GM12878 (cell line): ENCODE results near the gene LORICRIN. TPM values are rescaled to one million over a fixed set of nuclear protein-coding genes. Genes with fewer than 3 reads are reported as not detected.

Experiments
- ATAC-seq: fragments of 200-7000 bp; cut with Tn5 transposase; 3 replicates; pipeline ENCODE4 v1.9.1; 2020; ENCODE audit warnings: mild to moderate bottlenecking, moderate library complexity
- BruUV-seq: library from RNA; stranded (reverse); fragments of 400-500 nt; replicated peaks from 2 replicates; lab custom pipeline; 2021; lab: Mats Ljungman, UMichigan
- CTCF ChIA-PET: fragments of 300-600 bp; sonication (Branson Sonifier 250); formaldehyde crosslinking; extraction: SDS; loops from one replicate; lab custom pipeline; 2021; ENCODE audit warnings: inconsistent platforms; lab: Yijun Ruan, JAX
- POLR2A ChIA-PET: fragments of 350-600 bp; formaldehyde crosslinking; extraction: SDS; loops from one replicate; lab custom pipeline; 2021; ENCODE audit warnings: inconsistent platforms; lab: Charles Lee
- RAD21 ChIA-PET: fragments of 300-600 bp; sonication (Branson Sonifier 250); formaldehyde crosslinking; loops from one replicate; lab custom pipeline; 2023; ENCODE audit warnings: antibody characterized with exemption; ENCODE audit not compliant: unreplicated experiment; lab: Charles Lee
- SMC1A ChIA-PET: fragments of 300-600 bp; sonication (Branson Sonifier 250); formaldehyde crosslinking; loops from one replicate; lab custom pipeline; 2023; ENCODE audit not compliant: unreplicated experiment, uncharacterized antibody; lab: Charles Lee
- DNase-seq: peaks from one replicate; pipeline ENCODE4 v3.0.0-alpha.2; 2011; ENCODE audit warnings: low read depth, low spot score
- FAIRE-seq: peaks from 3 replicates; lab custom pipeline; 2011; peaks lifted over from hg19 to GRCh38; lab: Jason Lieb, UNC
- H2AFZ ChIP-seq: 2 replicates; pipeline ENCODE4 v1.6.0; 2011; ENCODE audit warnings: low read depth, low read length, control low read depth; ENCODE audit not compliant: control insufficient read depth
- H3K27ac ChIP-seq: 2 replicates; pipeline ENCODE4 v1.5.1; 2011; ENCODE audit warnings: control low read depth; ENCODE audit not compliant: control insufficient read depth, insufficient read depth
- H3K27me3 ChIP-seq, 2 experiments: replicated peaks in 1 of 2; 2 replicates each; pipeline versions ENCODE4 v1.6.0 to v1.6.1; 2011; ENCODE audit warnings: low read length in 1 of 2; ENCODE audit not compliant: control insufficient read depth in 2 of 2, insufficient read depth in 2 of 2
- H3K36me3 ChIP-seq, 2 experiments: 2 replicates each; pipeline ENCODE4 v1.5.1; 2011; ENCODE audit warnings: low read length in 1 of 2; ENCODE audit not compliant: control insufficient read depth in 2 of 2, insufficient read depth in 2 of 2
- H3K4me1 ChIP-seq: 2 replicates; pipeline ENCODE4 v1.6.1; 2011; ENCODE audit warnings: mild to moderate bottlenecking, low read length, moderate library complexity, mixed read lengths; ENCODE audit not compliant: control insufficient read depth, insufficient read depth
- H3K4me2 ChIP-seq: 2 replicates; pipeline ENCODE4 v1.6.0; 2011; ENCODE audit warnings: control low read depth; ENCODE audit not compliant: control insufficient read depth, insufficient read depth
- H3K4me3 ChIP-seq: fragments of 200-600 bp; sonication (generic); 2 replicates; pipeline ENCODE4 v1.5.1; 2016
- H3K79me2 ChIP-seq: 2 replicates; pipeline ENCODE4 v1.6.0; 2011; ENCODE audit warnings: low read length; ENCODE audit not compliant: control insufficient read depth, insufficient read depth
- H3K9ac ChIP-seq: 2 replicates; pipeline ENCODE4 v1.8.0; 2011; ENCODE audit warnings: low read length, control low read depth, mixed read lengths; ENCODE audit not compliant: control insufficient read depth, insufficient read depth
- H3K9me3 ChIP-seq: replicated peaks from 3 replicates; pipeline ENCODE4 v1.5.1; 2011; ENCODE audit warnings: mild to moderate bottlenecking, low read length; ENCODE audit not compliant: control insufficient read depth, insufficient read depth
- H4K20me1 ChIP-seq: 2 replicates; pipeline ENCODE4 v1.6.0; 2011; ENCODE audit not compliant: control insufficient read depth, insufficient read depth
- HDAC6 ChIP-seq: fragments of 200-600 bp; sonication (generic); IDR thresholded peaks from one replicate; pipeline ENCODE4 v1.8.0; 2017; ENCODE audit warnings: antibody characterized with exemption; ENCODE audit not compliant: unreplicated experiment
- RAD21 ChIP-seq: IDR thresholded peaks from 2 replicates; pipeline ENCODE4 v1.6.1; 2011; ENCODE audit warnings: mild to moderate bottlenecking, low read depth, low read length, moderate library complexity; ENCODE audit not compliant: insufficient read depth
- RCOR1 ChIP-seq: conservative IDR thresholded peaks from 2 replicates; pipeline ENCODE4 v1.6.1; 2012; ENCODE audit warnings: low read depth, low read length, improper control_type of control experiment
- SMAD5 ChIP-seq: IDR thresholded peaks from 2 replicates; pipeline ENCODE4 v1.6.1; 2016; ENCODE audit warnings: antibody characterized with exemption, low read depth
- SMC3 ChIP-seq: IDR thresholded peaks from 2 replicates; pipeline ENCODE4 v1.6.1; 2011; ENCODE audit warnings: low read length, improper control_type of control experiment, borderline replicate concordance
- ZNF274 ChIP-seq: IDR thresholded peaks from one replicate; pipeline ENCODE4 v1.8.0; 2011; ENCODE audit not compliant: insufficient read length, insufficient read depth
- WGBS: methylation state at CpG from one replicate; pipeline ENCODE4 v1.1.6; 2016; ENCODE audit warnings: low lambda C conversion rate; ENCODE audit not compliant: insufficient replicate concordance, insufficient coverage; ENCODE audit errors: missing lambda C conversion rate; 5-methylcytosine and 5-hydroxymethylcytosine counted together
- in situ Hi-C: fragments of 300-500 bp; cut with MboI; formaldehyde crosslinking; loops from 9 replicates; pipeline ENCODE4 v1.14.3; 2018; ENCODE audit warnings: mixed read lengths
- intact Hi-C: fragments of 100-400 bp; cut with micrococcal nuclease; formaldehyde crosslinking; loops from one replicate; pipeline ENCODE4 v1.14.2; 2022; ENCODE audit not compliant: unreplicated experiment
- polyA plus RNA-seq, 11 experiments: library from polyadenylated mRNA; depleted of rRNA in 4 of 11; unstranded in 6 of 11; stranded (reverse) in 5 of 11; fragments of >200 nt; fragmentation: Nextera tagmentation in 4 of 11; fragmentation: Illumina TruSeq in 1 of 11; extraction: Ambion mirVana in 4 of 11; extraction: Trizol in 1 of 11; gene quantifications; 1 replicate in 1 of 11; 2 replicates in 10 of 11; pipeline versions ENCODE4 v1.2.1 to v1.2.3, GENCODE V29; 2011 to 2016; ENCODE audit warnings: inconsistent platforms in 2 of 11, missing spikeins in 2 of 11, low read depth in 1 of 11
- total RNA-seq, 4 experiments: library from RNA; depleted of rRNA in 3 of 4; stranded (reverse); fragments of >200 nt in 3 of 4; fragmentation: Illumina TruSeq in 1 of 4; extraction: Trizol in 1 of 4; gene quantifications; 2 replicates each; pipeline versions ENCODE4 v1.2.1 to v1.2.3, GENCODE V29; 2013 to 2021
- TF ChIP-seq, protein P1 (sequence below): IDR thresholded peaks from 2 replicates; pipeline ENCODE4 v1.6.1; 2011; ENCODE audit warnings: borderline replicate concordance, low read depth, mild to moderate bottlenecking, moderate library complexity, mixed read lengths, low read length; ENCODE audit not compliant: insufficient read depth; ENCODE audit errors: extremely low read length
- TF ChIP-seq, protein P2 (sequence below), 3 experiments: IDR thresholded peaks in 2 of 3; conservative IDR thresholded peaks in 1 of 3; 2 replicates each; pipeline ENCODE4 v1.5.1; 2011; ENCODE audit warnings: low read depth in 3 of 3, low read length in 3 of 3, mild to moderate bottlenecking in 3 of 3, control low read depth in 2 of 3, moderate library complexity in 2 of 3, inconsistent platforms in 1 of 3, mixed read lengths in 1 of 3; ENCODE audit not compliant: control insufficient read depth in 2 of 3, insufficient read depth in 1 of 3; ENCODE audit errors: extremely low read depth in 1 of 3

The LORICRIN gene
- total and polyA plus RNA-seq, 10 of the 15 experiments (the other 5 are each of a cell fraction or from before 2014, with no cell fraction given), result 0.06 to 0.37 TPM; not detected in 8

DNA sequence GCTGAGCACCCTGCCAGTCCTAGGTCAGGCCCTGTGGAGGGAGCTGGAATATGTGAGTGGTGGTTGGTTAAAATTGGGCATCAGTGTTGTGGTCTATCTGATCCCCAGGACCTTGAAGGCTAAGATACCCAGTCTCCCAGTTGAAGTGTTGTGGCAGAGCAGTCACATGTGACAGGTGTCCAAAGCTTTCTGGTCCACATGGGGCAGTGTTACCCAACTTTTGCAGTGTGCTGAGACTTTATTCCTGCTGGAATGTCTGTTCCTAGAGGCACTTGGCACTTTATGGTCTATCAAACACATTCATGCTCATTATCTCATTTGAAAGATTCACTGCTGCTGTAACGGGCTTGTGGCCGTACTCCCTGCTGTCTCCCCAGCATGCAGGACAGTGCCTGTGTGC, 21.0 kb upstream of the LORICRIN start:
- no peak for DNase-seq
- no peak for FAIRE-seq
- ChIA-PET POLR2A (no interaction called here), SMC1A (interaction anchor here (0.7 to 1.6 kb wide), 6 partner anchors 10 to 50 kb away, joined by 3 to 6 read pairs (median 4); no protein-coding TSS in a partner anchor), RAD21 (interaction anchor here (1.2 to 1.6 kb wide), 4 partner anchors 24 to 369 kb away, joined by 3 to 5 read pairs (median 3); no protein-coding TSS in a partner anchor), CTCF (interaction anchor here (0.6 to 3.2 kb wide), 10 partner anchors 9 to 105 kb away, joined by 3 to 20 read pairs (median 6); no protein-coding TSS in a partner anchor)
- H4K20me1 ChIP-seq, result no peaks in the 10 kb centered on the region
- no peak overlapping the region for H3K4me3 ChIP-seq
- TF ChIP-seq, protein P1, sequence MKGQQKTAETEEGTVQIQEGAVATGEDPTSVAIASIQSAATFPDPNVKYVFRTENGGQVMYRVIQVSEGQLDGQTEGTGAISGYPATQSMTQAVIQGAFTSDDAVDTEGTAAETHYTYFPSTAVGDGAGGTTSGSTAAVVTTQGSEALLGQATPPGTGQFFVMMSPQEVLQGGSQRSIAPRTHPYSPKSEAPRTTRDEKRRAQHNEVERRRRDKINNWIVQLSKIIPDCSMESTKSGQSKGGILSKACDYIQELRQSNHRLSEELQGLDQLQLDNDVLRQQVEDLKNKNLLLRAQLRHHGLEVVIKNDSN, result no peak
- TF ChIP-seq RCOR1, result no peak
- TF ChIP-seq HDAC6, result no peak
- TF ChIP-seq, protein P2, sequence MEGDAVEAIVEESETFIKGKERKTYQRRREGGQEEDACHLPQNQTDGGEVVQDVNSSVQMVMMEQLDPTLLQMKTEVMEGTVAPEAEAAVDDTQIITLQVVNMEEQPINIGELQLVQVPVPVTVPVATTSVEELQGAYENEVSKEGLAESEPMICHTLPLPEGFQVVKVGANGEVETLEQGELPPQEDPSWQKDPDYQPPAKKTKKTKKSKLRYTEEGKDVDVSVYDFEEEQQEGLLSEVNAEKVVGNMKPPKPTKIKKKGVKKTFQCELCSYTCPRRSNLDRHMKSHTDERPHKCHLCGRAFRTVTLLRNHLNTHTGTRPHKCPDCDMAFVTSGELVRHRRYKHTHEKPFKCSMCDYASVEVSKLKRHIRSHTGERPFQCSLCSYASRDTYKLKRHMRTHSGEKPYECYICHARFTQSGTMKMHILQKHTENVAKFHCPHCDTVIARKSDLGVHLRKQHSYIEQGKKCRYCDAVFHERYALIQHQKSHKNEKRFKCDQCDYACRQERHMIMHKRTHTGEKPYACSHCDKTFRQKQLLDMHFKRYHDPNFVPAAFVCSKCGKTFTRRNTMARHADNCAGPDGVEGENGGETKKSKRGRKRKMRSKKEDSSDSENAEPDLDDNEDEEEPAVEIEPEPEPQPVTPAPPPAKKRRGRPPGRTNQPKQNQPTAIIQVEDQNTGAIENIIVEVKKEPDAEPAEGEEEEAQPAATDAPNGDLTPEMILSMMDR (IDR thresholded peaks at IDR 0.05 in 2 of 3, conservative IDR thresholded peaks at IDR 0.05 in 1 of 3; ENCODE audit: control insufficient read depth in 2 of 3, extremely low read depth in 1 of 3, insufficient read depth in 1 of 3, low read depth in 3 of 3, low read length in 3 of 3), result peak; percentile 24 to 42 (median 31); a peak in 5 of 6 replicates
- peak; percentile 19; the same call in 1 of the 2 replicates for TF ChIP-seq SMC3
- no peak for TF ChIP-seq ZNF274
- no peak for TF ChIP-seq SMAD5
- TF ChIP-seq RAD21, result peak; percentile 36
- no peak overlapping the region for H3K27ac ChIP-seq
- no peak overlapping the region for H3K9ac ChIP-seq
- H3K36me3 ChIP-seq, result no peaks in the 10 kb centered on the region
- ATAC-seq, result peak; percentile 68
- 36% methylated on average over 2 of the region's 2 CpGs for WGBS
- H3K27me3 ChIP-seq, result no peaks in the 10 kb centered on the region; a peak in 2 of 4 replicates
- intact Hi-C loops, result loop anchor here (1.0 kb wide), 1 partner anchor 40 kb away; no protein-coding TSS in a partner anchor
- H3K4me1 ChIP-seq, result no peaks in the 10 kb centered on the region
- H2AFZ ChIP-seq, result no peak overlapping the region
- H3K9me3 ChIP-seq, result no peaks in the 10 kb centered on the region
- no peaks in the 10 kb centered on the region for H3K79me2 ChIP-seq
- in situ Hi-C loops, result no loop called here
- no peak overlapping the region for H3K4me2 ChIP-seq
- BruUV-seq, result no TSS peak
